NCI-H748 (cell line): ENCODE results near the gene IGF2BP2.
"Not testable (repeated sequence)": the region's sequence is repeated elsewhere in the genome, so short reads cannot be mapped to it uniquely, and the experiment has no call there.

ENCODE experiments used
- DNase-seq: peaks from one replicate; lab custom pipeline; 2025; ENCODE audit not compliant: unreplicated experiment; lab: John Stamatoyannopoulos, UW

IGF2BP2 gene

DNA sequence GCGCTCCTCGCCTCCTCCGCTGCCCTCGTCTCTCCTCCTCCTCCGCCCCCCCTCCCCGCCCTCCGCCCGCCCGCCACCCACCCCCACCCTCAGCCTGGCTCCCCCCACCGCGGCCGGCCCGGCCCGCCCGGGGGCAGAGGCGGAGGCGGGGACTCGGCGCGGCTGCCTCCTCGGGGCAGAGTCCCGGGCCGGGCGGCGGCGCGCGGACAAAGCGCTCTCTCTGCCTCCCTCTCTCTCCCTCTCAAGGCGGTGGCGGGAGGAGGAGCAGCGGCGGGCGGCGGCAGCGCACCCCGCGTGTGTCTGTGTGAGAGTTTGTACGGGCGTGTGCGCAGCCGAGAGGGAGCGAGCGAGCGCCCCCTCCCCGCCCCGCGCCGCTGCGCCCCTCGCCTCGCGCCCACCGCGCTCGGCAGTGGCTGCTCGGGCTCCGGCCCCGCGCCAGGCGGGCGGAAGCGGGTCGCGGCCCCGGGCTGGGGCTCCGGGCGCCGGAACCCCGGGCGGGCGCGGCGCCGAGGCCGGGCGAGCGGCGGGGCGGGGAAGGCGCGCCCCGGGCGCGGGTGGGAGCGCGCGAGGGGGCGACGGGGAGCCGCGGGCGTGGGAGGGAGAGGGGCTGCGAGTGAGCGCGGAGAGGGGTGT, at the start of gene IGF2BP2:
Gene IGF2BP2 (minus strand): TSS at position 37 of the 633 bp plus-strand sequence. CDS start 82 bp downstream, outside the sequence.
- peak; percentile 46 for DNase-seq

GRCh38 chr3:185874119-185874518, 49.3 kb upstream of the IGF2BP2 start:
- DNase-seq = peak; percentile 9

GRCh38 chr3:185867650-185868049, 42.8 kb upstream of the IGF2BP2 start:
- no peak for DNase-seq

GRCh38 chr3:185866995-185867394, 42.2 kb upstream of the IGF2BP2 start:
- DNase-seq = no peak

- no peak for DNase-seq
Measured at GRCh38 chr3:185866555-185866954, 41.7 kb upstream of the IGF2BP2 start.

DNA sequence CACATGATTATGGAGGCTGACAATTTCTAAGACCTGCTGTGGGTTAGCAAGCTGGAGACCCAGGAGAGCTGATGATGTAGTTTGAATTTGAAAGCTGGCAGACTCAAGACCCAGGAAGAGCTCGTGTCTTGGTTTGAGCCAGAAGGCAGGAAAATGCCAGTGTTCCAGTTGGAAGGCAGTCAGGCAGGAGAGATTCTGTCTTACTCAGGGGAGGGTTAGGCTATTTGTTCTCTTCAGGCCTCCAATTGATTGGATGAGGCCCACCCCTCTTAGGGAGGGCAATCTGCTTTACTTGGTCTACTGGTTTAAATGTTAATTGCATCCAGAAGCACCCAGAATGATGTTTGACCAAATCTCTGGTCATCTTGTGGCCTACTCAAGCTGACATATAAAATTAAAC, 40.4 kb upstream of the IGF2BP2 start:
- no peak for DNase-seq

DNA sequence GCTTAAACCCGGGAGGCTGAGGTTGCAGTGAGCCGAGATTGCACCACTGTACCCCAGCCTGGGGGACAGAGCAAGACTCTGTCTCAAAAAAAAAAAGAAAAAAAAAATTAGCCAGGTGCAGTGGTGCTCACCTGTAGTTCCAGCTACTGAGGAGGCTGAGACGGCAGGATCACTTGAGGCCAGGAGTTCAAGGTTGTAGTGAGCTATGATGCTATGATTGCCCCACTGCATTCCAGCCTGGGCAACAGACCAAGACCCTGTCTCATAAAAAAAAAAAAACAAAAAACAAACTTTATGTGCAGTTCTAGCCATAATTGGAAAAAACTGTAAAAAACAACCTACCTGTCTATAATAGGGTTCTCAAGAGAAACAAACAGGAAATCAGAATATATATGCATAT, 39.9 kb upstream of the IGF2BP2 start:
- no peak for DNase-seq

GRCh38 chr3:185862920-185863319, 38.1 kb upstream of the IGF2BP2 start:
- no peak for DNase-seq

- DNase-seq = no peak
Measured at GRCh38 chr3:185859294-185859972, 34.6 kb upstream of the IGF2BP2 start.

GRCh38 chr3:185858502-185859225, 33.8 kb upstream of the IGF2BP2 start:
- DNase-seq = no peak

- DNase-seq = no peak
Measured at GRCh38 chr3:185857208-185857607, 32.4 kb upstream of the IGF2BP2 start.

DNA sequence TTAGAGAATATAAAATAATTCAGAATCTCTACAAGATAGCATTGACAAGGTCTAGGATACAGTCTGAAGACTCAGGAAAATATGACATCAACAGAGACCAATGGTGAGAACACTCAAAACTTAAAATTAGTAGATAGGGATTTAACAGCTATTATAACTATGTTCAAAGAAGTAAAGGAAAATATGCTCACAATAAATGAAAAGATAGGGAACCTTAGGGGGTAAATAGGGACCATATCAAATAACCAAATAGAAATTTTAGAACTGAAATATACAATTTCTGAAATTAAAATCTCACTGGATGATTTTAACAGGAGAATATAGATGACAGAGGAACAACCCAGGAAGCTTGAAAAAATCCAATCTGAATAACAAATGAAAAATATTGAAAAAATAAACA, 31.8 kb upstream of the IGF2BP2 start:
- DNase-seq = no peak

DNA sequence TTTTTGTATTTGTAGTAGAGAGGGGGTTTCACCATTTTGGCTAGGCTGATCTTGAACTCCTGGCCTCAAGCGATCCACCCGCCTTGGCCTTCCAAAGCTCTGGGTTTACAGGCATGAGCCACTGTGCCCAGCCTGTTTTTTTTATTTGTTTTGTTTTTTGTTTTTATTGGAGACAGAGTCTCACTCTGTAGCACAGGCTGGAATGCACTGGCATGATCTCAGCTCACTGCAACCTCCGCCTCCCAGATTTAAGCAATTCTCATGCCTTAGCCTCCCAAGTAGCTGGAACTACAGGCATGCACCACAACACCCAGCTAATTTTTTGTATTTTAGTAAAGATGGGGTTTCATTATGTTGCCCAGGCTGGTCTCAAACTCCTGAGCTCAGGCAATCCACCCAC, 28.9 kb upstream of the IGF2BP2 start:
- DNase-seq = not testable (repeated sequence)

DNA sequence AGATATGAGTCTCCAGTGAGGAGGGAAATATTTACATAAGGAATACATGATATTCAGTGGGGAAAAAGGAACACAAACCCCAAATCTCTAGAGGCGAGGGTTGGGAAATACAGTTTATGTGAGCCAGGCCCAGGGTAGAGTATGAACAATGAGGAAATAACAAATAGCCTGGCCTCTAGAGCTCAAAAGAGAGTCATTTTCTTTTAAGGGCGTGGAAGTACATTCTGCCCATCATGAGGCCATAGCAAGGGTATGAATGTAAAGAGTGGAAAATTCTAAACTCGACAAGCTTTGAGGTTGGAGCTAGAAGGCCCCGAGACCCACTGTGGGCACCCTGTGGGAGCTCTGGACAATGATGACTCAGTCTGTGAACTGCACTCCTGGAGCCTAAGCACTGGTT, 27.8 kb upstream of the IGF2BP2 start:
- no peak for DNase-seq

DNA sequence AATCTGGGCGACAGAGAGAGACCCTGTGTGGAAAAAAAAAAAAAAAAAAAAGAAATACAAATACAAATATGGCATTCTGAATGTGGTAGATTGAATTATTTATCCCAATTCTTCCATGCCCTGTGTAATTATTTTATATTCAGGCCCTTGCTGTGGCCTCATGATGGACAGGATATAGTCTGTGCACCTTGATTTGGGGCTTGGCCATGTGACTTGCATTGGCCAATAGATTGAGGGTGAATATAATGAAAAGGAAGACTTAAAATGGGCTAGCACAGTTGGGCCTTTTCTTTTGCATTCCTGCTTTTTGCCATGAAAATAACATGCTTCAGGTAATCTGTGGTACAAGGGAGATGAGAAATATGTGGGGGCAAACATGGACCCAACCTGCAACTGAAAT, 27.1 kb upstream of the IGF2BP2 start:
- no peak for DNase-seq

DNA sequence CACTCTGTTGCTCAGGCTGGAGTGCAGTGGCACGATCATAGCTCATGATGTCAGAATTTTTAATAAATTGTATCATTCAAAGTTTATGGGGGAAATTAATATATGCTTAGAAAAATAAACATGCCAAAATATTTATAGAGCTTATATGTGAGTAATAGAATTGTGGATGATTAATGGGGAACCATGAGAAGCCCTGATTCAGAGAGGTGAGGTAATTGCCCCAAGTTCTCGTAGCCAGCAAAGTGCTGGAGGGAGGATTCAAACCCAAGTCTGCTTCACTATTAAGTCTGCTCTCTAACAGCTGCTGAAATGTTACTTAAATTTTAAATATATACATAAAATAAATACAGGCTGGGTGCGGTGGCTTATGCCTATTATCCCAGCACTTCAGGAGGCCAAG, 26.2 kb upstream of the IGF2BP2 start:
- DNase-seq = no peak

DNA sequence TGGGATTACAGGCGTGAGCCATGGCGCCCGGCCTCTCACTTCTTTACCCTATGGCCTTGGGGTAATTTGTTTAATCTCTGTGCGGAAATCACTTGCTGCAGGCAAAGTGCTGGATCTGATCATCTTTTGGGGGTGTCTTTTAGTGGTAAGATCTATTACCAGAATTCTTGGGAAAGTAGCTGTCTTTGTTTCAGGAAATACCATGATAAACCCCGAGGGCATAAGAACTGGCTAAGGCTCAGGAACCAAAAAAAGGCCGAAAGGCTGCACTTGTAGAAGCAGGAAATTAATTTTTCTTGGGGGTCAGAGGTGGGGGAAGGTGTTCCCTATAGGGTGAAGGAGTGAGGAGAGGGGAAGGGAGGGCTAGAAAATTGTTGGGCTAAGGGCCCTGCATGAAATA, 22.7 kb upstream of the IGF2BP2 start:
- no peak for DNase-seq

DNA sequence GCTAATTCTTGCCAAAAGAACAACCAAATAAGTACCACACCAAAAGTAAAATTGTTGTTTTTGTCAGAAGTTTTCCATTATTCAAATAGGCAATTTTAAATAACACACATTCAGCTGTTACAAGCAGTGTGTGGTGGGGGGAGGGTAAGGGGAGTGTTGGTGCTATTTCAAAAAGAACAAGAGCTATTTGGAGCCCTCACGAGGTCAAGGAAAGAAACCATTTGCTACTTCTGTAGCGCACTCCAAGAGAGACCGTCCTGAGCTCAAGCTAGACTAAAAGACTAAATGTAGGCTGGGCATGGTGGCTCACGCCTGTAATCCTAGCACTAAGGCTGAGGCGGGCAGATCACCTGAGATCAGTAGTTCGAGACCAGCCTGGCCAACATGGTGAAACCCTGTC, 21.2 kb upstream of the IGF2BP2 start:
- DNase-seq = no peak

GRCh38 chr3:185844051-185844450, 19.2 kb upstream of the IGF2BP2 start:
- DNase-seq = no peak

DNA sequence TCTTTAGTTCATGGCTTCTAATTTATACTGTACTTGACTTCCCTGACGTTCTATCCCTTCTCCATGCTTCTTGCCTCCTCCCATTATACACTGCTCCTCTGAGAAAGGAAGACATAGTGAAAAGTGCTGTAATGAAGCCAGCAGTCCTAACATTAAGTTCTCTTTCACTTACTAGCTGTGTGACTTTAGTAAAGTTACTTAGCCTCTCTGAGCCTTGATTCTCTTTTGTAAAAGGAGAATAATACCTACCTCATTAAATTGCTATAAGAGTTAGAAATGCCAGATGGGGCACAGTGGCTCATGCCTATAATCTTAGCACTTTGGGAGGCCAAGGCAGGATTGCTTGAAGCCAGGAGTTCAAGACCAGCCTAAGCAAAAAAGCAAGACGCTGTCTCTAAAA, 18.8 kb upstream of the IGF2BP2 start:
- DNase-seq = no peak

- no peak for DNase-seq
Measured at GRCh38 chr3:185843126-185843525, 18.3 kb upstream of the IGF2BP2 start.

- no peak for DNase-seq
Measured at GRCh38 chr3:185842241-185842640, 17.4 kb upstream of the IGF2BP2 start.
